22Rv1 (cell line): Measurements from ENCODE around the gene CDH18.

Source experiments
- CTCF ChIP-seq: fragments of 450-650 bp; IDR thresholded peaks from 2 replicates; pipeline ENCODE4 v1.5.1; 2017; ENCODE audit warnings: mild to moderate bottlenecking
- ZFX ChIP-seq: fragments of 450-650 bp; IDR thresholded peaks from 2 replicates; pipeline ENCODE4 v1.6.1; 2017; ENCODE audit warnings: antibody characterized with exemption, borderline replicate concordance

- no peak for TF ChIP-seq CTCF
- TF ChIP-seq ZFX: no peak
Observed at GRCh38 chr5:19923742-19924141, 64.3 kb downstream of the CDH18 start.
